GM12873 (cell line): ENCODE results near the gene PRR5L.

Experiments used
- TF ChIP-seq, protein P1 (sequence below): IDR thresholded peaks from 2 replicates; pipeline ENCODE4 v1.5.1; 2012; ENCODE audit warnings: low read depth, mild to moderate bottlenecking, moderate library complexity, low read length, control low read depth; ENCODE audit not compliant: insufficient read depth; ENCODE audit errors: missing control alignments

The PRR5L gene

DNA sequence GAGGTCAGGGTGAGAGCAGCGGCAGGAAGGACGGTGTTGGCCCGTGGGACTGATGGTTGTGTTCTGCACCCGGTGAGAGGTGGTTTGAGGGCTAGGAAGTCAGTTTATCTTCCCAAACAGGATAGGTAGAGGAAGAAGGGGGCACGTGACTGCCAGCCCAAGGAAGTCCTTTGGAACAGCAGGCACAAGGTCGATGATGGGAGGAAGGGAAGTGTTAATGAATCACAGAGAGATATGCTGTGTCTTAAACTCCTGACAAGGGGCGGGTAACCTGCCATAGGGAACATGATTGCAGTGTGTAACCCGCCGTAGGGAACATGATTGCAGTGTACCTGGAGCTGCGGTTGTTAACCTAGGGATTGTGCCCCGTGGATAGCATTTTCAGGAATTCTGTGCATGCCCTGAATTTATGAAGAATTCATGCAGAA lies 49.0 kb downstream of the PRR5L start:
- TF ChIP-seq, protein P1, sequence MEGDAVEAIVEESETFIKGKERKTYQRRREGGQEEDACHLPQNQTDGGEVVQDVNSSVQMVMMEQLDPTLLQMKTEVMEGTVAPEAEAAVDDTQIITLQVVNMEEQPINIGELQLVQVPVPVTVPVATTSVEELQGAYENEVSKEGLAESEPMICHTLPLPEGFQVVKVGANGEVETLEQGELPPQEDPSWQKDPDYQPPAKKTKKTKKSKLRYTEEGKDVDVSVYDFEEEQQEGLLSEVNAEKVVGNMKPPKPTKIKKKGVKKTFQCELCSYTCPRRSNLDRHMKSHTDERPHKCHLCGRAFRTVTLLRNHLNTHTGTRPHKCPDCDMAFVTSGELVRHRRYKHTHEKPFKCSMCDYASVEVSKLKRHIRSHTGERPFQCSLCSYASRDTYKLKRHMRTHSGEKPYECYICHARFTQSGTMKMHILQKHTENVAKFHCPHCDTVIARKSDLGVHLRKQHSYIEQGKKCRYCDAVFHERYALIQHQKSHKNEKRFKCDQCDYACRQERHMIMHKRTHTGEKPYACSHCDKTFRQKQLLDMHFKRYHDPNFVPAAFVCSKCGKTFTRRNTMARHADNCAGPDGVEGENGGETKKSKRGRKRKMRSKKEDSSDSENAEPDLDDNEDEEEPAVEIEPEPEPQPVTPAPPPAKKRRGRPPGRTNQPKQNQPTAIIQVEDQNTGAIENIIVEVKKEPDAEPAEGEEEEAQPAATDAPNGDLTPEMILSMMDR, result no peak

DNA sequence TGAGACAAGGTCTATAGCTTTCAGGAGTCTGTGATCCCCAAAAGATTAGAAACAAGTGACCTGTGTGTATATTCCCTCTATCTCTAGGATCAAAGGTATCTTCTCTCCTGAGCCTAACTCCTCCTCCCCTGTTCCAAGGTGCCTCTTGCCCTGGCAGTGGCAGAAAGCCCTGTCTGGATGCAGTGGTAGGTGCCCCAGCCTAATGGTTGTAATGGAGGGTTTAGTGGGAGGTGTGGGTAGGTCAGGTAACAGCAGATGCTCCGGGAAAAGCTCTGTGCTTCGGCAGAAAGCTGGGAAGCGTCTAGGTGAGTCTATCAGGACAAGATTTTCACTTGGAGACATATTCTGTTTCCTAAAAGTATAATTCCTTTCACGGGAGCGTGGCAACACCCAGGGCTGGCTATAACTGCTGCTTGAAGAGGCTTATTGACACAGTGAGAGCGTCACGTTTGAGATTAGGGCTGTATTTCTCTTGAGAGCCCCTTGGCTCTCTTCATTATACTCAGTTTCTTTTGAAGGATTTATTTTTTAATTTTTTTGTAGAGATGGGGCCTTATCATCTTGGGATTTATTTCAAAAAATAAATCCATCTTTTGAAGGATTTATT lies 49.5 kb downstream of the PRR5L start:
- TF ChIP-seq, protein P1, result no peak

DNA sequence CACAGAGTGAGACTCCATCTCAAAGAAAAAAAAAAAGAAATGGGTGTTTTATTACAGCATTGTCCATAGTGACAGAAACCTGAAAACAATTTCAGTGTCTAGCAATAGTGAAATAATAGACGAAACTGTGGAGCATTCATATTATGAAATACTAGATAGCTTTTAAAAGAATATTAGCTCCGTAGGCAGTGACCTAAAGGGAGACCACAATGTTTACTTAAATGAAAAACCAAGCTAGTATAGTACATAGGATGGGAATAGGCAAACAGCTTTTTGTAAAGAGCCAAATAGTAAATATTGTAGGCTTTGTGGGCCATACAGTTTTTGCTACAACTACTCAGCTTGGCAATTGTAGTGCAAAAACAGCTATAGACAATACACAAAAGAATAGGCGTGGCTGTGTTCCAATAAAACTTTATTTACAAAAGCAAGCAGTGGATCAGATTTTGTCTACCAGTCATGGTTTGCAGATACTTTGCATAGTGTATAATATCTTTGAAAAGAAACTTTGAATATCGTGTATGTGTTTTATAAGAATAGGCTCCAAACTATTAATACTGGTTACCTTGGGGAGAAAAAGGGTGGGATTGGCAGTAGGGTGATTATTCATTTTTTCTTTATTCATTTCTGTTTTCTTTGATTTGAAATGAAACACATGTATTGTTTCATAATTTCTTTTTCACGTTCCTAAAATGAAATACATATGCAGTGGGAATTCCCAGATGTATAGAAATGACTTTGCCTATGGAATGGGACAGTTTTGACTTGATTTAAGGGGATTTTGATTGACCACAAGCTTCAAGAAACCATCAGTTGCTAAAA lies 50.7 kb downstream of the PRR5L start:
- TF ChIP-seq, protein P1, result no peak

DNA sequence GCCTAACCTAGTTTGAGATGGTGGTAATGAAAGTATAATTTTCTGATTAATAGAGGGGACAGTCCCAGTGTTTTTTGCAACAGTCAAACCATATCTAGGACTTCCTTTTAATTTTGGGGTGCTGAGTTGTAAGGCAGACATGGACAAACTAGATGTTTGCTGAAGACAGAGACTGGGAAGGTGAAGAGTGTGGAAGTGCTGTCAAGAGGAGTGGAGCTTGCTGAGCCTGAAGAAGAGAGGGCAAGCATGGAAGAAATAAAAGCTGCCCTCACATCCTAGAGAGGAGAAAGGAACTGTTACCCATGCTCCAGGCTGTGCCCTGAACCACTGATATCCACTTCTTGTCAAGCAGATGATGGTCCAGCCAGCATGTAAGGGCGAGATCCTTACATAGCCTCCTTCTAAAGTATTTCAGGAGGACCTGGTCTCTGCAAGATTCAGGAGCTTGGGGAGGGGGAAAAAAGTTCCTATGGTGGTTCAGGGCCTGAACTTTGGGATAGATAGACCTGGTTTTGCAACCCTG lies 51.4 kb downstream of the PRR5L start:
- TF ChIP-seq, protein P1, result no peak

DNA sequence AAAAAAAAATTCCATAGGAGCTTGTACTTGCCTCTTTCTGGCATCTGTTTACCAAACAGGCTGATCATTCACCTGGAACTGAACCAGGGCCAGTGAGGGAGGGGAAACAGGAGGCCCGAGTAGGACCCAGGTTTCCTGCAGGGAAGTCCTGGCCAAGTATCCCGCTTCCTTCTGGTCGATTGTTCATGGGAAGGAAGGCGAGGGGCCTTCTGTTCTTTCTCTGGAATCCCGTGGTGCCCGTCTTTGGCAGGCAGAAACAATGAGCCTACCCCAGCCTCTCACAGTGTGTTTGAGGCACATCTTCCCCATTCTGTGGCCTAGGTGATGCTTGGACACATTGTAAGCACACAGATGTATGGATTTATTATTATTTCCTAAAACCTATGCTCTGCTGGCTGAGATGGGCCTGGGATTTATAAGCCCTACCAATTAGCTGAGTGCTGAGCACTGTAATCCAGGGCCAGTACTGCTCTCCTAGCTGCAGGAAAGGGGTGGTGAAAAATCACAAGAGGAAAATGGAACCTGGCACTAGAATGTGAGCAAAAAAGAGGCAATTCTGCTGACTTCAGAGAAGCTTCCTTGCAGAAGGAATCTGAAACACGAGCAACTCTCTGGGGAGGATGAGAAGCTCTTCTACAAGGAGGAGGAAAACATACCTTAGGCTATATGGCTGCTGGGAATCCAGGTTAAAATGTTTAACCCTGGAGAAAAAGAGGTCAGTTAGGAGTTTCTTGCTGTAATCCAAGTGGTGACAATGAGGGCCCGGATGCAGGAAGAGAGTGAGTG lies 53.5 kb downstream of the PRR5L start:
- TF ChIP-seq, protein P1, result no peak

DNA sequence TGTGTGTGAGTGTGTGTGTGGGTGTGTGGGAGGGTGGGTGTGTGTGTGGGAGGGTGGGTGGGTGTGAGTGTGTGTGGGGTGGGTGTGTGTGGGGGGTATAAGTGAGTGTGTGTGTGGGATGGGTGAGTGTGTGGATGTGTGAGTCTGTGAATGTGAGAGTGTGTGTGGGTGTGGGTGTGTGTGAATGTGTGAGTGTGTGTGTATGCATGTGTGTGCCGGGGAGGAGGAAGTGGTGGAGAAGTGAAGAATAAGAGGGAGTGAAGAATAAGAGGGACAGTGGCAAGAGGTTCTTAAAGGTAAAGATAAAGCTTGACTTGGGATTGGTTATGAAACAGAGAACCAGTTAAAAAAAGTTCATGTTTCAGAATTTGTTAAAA lies 54.0 kb downstream of the PRR5L start:
- TF ChIP-seq, protein P1, result no peak

DNA sequence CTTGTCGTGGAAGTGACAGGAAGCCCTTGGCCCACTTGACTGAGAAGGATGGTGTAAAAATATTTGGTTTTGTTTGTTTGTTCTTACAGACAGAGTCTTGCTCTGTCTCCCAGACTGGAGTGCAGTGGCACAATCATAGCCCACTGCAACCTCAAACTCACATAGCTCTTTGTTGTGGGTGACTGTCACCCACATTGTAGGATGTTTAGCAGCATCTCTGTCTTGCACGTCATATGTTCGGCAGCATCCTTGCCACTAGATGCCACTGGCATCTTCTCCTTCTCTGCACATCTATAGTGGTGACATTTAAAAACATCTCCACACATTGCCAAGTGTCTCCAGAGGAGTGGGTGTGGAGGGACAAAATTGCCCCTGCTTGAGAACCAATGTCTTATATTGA lies 56.8 kb downstream of the PRR5L start:
- TF ChIP-seq, protein P1, result no peak
